Endothelial cell of umbilical vein (primary cell): Measurements from ENCODE around the gene MAN2B2. TPM values are rescaled to one million over a fixed set of nuclear protein-coding genes. Genes with fewer than 3 reads are reported as not detected.

Source experiments
- BruUV-seq: library from RNA; stranded (reverse); fragments of 400-500 nt; replicated peaks from 2 replicates; lab custom pipeline; 2021; lab: Mats Ljungman, UMichigan
- CTCF ChIA-PET: fragments of 300-600, 350-600 bp; sonication (Branson Sonifier 250); formaldehyde crosslinking; loops from one replicate; lab custom pipeline; 2021; ENCODE audit warnings: antibody characterized with exemption, inconsistent platforms; lab: Charles Lee
- POLR2A ChIA-PET: fragments of 300-600, 350-600 bp; sonication (Branson Sonifier 250); formaldehyde crosslinking; loops from one replicate; lab custom pipeline; 2021; ENCODE audit warnings: antibody characterized with exemption, inconsistent platforms; lab: Charles Lee
- DNase-seq: peaks from one replicate; pipeline ENCODE4 v3.0.0-alpha.2; 2011; ENCODE audit warnings: low read depth, low spot score
- FAIRE-seq: peaks from 2 replicates; lab custom pipeline; 2011; peaks lifted over from hg19 to GRCh38; lab: Jason Lieb, UNC
- H2AFZ ChIP-seq: 2 replicates; pipeline ENCODE4 v1.6.0; 2012; ENCODE audit warnings: low read depth, low read length, control low read depth, inconsistent platforms
- H3K27ac ChIP-seq: 2 replicates; pipeline ENCODE4 v1.5.1; 2011; ENCODE audit warnings: low read depth, mild to moderate bottlenecking, control low read depth, low read length, moderate library complexity; ENCODE audit not compliant: insufficient read depth
- H3K27me3 ChIP-seq, 2 experiments: 2 replicates each; pipeline versions ENCODE4 v1.6.0 to v1.6.1; 2011; ENCODE audit warnings: low read length in 2 of 2, mixed read lengths in 1 of 2; ENCODE audit not compliant: control insufficient read depth in 2 of 2, insufficient read depth in 2 of 2
- H3K36me3 ChIP-seq, 2 experiments: 2 replicates in 1 of 2; 3 replicates in 1 of 2; pipeline ENCODE4 v1.5.1; 2011; ENCODE audit warnings: low read length in 2 of 2, mild to moderate bottlenecking in 1 of 2, moderate library complexity in 1 of 2; ENCODE audit not compliant: control insufficient read depth in 2 of 2, insufficient read depth in 2 of 2; ENCODE audit errors: extremely low read depth in 1 of 2
- H3K4me1 ChIP-seq: 3 replicates; pipeline ENCODE4 v1.5.1; 2011; ENCODE audit warnings: mild to moderate bottlenecking, low read length; ENCODE audit not compliant: control insufficient read depth, insufficient read depth; ENCODE audit errors: extremely low read depth
- H3K4me2 ChIP-seq: 2 replicates; pipeline ENCODE4 v1.6.1; 2011; ENCODE audit warnings: low read length, control low read depth, mixed read lengths; ENCODE audit not compliant: insufficient read depth
- H3K4me3 ChIP-seq, 3 experiments: fragments of 200-600 bp in 1 of 3; sonication (generic), shearing (Covaris generic) in 1 of 3; replicated peaks in 1 of 3; 2 replicates each; pipeline ENCODE4 v1.5.1; 2011 to 2016; ENCODE audit warnings: control low read depth in 3 of 3, low read length in 3 of 3, mild to moderate bottlenecking in 2 of 3, inconsistent platforms in 1 of 3, low read depth in 1 of 3, moderate library complexity in 1 of 3; ENCODE audit not compliant: insufficient read depth in 1 of 3
- H3K79me2 ChIP-seq: 2 replicates; pipeline ENCODE4 v1.6.0; 2012; ENCODE audit warnings: low read length, inconsistent platforms; ENCODE audit not compliant: control insufficient read depth, insufficient read depth
- H3K9ac ChIP-seq: replicated peaks from 2 replicates; pipeline ENCODE3; 2011; ENCODE audit warnings: low read length, control low read depth; ENCODE audit not compliant: insufficient read depth; ENCODE audit errors: extremely low read depth
- H3K9me1 ChIP-seq: replicated peaks from 3 replicates; pipeline ENCODE4 v1.6.0; 2011; ENCODE audit warnings: mild to moderate bottlenecking, low read length; ENCODE audit not compliant: control insufficient read depth, insufficient read depth; ENCODE audit errors: extremely low read depth
- H3K9me3 ChIP-seq: replicated peaks from 2 replicates; pipeline ENCODE4 v1.5.1; 2012; ENCODE audit warnings: low read length, inconsistent platforms; ENCODE audit not compliant: control insufficient read depth, insufficient read depth
- H4K20me1 ChIP-seq: replicated peaks from 2 replicates; pipeline ENCODE3; 2011; ENCODE audit warnings: mild to moderate bottlenecking, low read length; ENCODE audit not compliant: control insufficient read depth, insufficient read depth; ENCODE audit errors: extremely low read depth
- EZH2 ChIP-seq: IDR thresholded peaks from 2 replicates; pipeline ENCODE4 v1.6.1; 2012; ENCODE audit warnings: borderline replicate concordance, low read depth, mild to moderate bottlenecking, moderate library complexity, low read length, inconsistent platforms; ENCODE audit not compliant: severe bottlenecking
- FOS ChIP-seq: IDR thresholded peaks from 2 replicates; pipeline ENCODE4 v1.6.1; 2011; ENCODE audit warnings: mild to moderate bottlenecking, low read length, moderate library complexity, borderline replicate concordance; ENCODE audit not compliant: insufficient read depth
- GATA2 ChIP-seq: IDR thresholded peaks from 2 replicates; pipeline ENCODE4 v1.7.0; 2011; ENCODE audit warnings: low read depth, mild to moderate bottlenecking, moderate library complexity, mixed read lengths, low read length; ENCODE audit not compliant: insufficient read length, insufficient read depth
- JUN ChIP-seq: IDR thresholded peaks from 2 replicates; pipeline ENCODE4 v1.6.1; 2011; ENCODE audit warnings: borderline replicate concordance, low read depth; ENCODE audit not compliant: insufficient read length, insufficient read depth
- MYC ChIP-seq: IDR thresholded peaks from one replicate; pipeline ENCODE4 v1.6.1; 2011; ENCODE audit warnings: mild to moderate bottlenecking, low read depth, low read length
- POLR2A ChIP-seq: IDR thresholded peaks from 2 replicates; pipeline ENCODE4 v1.6.1; 2012; ENCODE audit warnings: low read depth, mild to moderate bottlenecking, control low read depth, low read length
- POLR2AphosphoS5 ChIP-seq: IDR thresholded peaks from 2 replicates; pipeline ENCODE4 v1.6.1; 2012; ENCODE audit warnings: low read depth, mild to moderate bottlenecking, control low read depth, low read length, moderate library complexity; ENCODE audit not compliant: insufficient read depth
- dilution Hi-C: fragments of 300-500 bp; cut with MboI; formaldehyde crosslinking; loops from one replicate; pipeline ENCODE4 v1.15.0; 2019; ENCODE audit warnings: low sequenced_read_pairs; ENCODE audit not compliant: extremely low pct_ligation_motif_present
- intact Hi-C: fragments of 100-400 bp; cut with micrococcal nuclease; formaldehyde crosslinking; loops from one replicate; pipeline ENCODE4 v1.10.0; 2022
- polyA plus RNA-seq, 4 experiments: library from polyadenylated mRNA; depleted of rRNA in 3 of 4; stranded (reverse) in 3 of 4; unstranded in 1 of 4; fragments of >200 nt; gene quantifications; 2 replicates each; pipeline versions ENCODE4 v1.2.1 to v1.2.3, GENCODE V29; 2011 to 2012; ENCODE audit warnings: missing spikeins in 1 of 4
- total RNA-seq: library from RNA; stranded (reverse); gene quantifications from 2 replicates; pipeline ENCODE4 v1.2.3, GENCODE V29; 2021
- TF ChIP-seq, protein P1 (sequence below), 2 donors: IDR thresholded peaks; 1 replicate in 1 of 2; 2 replicates in 1 of 2; pipeline ENCODE4 v1.5.1; 2011; ENCODE audit warnings: low read length in 2 of 2, mild to moderate bottlenecking in 2 of 2, moderate library complexity in 2 of 2, control low read depth in 1 of 2, inconsistent platforms in 1 of 2, low read depth in 1 of 2; ENCODE audit not compliant: insufficient read depth in 1 of 2; ENCODE audit errors: extremely low read depth in 1 of 2
- TF ChIP-seq, protein P2 (sequence below): IDR thresholded peaks from 2 replicates; pipeline ENCODE4 v1.6.1; 2011; ENCODE audit not compliant: insufficient read depth, insufficient read length

MAN2B2 gene
- total and polyA plus RNA-seq, 2 donors (not counting 3 experiments of a cell fraction or from before 2014, with no cell fraction given): 15.7 to 25.1 TPM

DNA sequence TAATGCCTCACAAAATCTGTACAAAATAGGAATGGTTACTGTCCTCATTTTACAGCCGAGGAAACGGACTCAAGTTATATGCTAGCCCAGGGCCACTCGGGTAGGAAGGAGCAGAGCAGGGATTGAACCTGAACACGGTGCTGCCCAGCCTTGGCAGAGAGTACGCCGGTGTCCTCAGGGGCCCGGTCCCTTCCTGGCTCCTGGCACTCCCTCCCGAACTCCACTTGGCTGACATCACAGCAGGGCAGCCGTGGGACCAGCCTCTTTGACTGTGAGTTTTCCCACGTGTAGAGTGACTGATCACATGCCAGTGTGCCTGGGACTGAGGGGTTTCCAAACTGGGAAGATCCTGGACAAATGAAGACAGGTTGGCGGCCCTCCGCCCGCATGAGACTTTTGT lies 23.7 kb downstream of the MAN2B2 start:
- TF ChIP-seq, protein P1, sequence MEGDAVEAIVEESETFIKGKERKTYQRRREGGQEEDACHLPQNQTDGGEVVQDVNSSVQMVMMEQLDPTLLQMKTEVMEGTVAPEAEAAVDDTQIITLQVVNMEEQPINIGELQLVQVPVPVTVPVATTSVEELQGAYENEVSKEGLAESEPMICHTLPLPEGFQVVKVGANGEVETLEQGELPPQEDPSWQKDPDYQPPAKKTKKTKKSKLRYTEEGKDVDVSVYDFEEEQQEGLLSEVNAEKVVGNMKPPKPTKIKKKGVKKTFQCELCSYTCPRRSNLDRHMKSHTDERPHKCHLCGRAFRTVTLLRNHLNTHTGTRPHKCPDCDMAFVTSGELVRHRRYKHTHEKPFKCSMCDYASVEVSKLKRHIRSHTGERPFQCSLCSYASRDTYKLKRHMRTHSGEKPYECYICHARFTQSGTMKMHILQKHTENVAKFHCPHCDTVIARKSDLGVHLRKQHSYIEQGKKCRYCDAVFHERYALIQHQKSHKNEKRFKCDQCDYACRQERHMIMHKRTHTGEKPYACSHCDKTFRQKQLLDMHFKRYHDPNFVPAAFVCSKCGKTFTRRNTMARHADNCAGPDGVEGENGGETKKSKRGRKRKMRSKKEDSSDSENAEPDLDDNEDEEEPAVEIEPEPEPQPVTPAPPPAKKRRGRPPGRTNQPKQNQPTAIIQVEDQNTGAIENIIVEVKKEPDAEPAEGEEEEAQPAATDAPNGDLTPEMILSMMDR (IDR thresholded peaks at IDR 0.05; ENCODE audit: extremely low read depth in 1 of 2, insufficient read depth in 1 of 2, low read depth in 1 of 2, low read length in 2 of 2): no peak
- TF ChIP-seq, protein P2, sequence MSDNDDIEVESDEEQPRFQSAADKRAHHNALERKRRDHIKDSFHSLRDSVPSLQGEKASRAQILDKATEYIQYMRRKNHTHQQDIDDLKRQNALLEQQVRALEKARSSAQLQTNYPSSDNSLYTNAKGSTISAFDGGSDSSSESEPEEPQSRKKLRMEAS: no peak
- no peak for TF ChIP-seq GATA2
- no peak for TF ChIP-seq MYC
- no peak for TF ChIP-seq FOS
- TF ChIP-seq EZH2: no peak
- TF ChIP-seq POLR2A: no peak
- TF ChIP-seq POLR2AphosphoS5: no peak
- TF ChIP-seq JUN: no peak
- no peaks in the 10 kb centered on the region for H3K9me3 ChIP-seq
- H3K4me2 ChIP-seq: no peak overlapping the region
- no peaks in the 10 kb centered on the region for H3K79me2 ChIP-seq
- DNase-seq: no peak
- peaks cover 0 to 5% of the 10 kb centered on the region in 2 experiments for H3K36me3 ChIP-seq
- H3K9ac ChIP-seq: no peak overlapping the region
- no peaks in the 10 kb centered on the region for H3K27me3 ChIP-seq
- H3K27ac ChIP-seq: no peak overlapping the region
- H2AFZ ChIP-seq: no peak overlapping the region
- no peak for FAIRE-seq
- no peak overlapping the region for H3K4me3 ChIP-seq
- dilution Hi-C loops: no loop called here
- POLR2A ChIA-PET: no interaction called here
- no peaks in the 10 kb centered on the region for H4K20me1 ChIP-seq
- CTCF ChIA-PET: no interaction called here
- no peaks in the 10 kb centered on the region for H3K4me1 ChIP-seq
- H3K9me1 ChIP-seq: no peaks in the 10 kb centered on the region
- no TSS peak for BruUV-seq
- intact Hi-C loops: no loop called here
